ENCODE measurements around the gene TUFT1.

DNA sequence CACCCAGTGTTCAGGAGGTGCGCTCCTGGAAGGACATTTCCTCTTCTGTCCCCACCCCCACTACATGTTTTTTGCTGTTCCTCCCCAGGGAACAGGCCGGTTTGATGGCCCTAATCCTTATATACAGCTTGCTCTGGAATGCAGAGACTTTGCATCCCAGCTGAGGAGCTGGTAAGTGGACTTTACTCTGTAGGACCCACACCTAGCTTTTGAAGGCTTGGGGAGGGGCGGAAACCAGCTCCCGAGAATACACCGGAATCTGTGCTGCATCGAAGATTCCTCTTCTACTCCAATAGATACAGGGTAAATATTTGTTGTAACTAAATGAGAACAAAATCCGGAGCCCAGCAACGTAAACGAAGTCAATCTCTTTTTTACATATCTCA lies 30.1 kb upstream of the TUFT1 start:
- TF ChIP-seq, protein P1, sequence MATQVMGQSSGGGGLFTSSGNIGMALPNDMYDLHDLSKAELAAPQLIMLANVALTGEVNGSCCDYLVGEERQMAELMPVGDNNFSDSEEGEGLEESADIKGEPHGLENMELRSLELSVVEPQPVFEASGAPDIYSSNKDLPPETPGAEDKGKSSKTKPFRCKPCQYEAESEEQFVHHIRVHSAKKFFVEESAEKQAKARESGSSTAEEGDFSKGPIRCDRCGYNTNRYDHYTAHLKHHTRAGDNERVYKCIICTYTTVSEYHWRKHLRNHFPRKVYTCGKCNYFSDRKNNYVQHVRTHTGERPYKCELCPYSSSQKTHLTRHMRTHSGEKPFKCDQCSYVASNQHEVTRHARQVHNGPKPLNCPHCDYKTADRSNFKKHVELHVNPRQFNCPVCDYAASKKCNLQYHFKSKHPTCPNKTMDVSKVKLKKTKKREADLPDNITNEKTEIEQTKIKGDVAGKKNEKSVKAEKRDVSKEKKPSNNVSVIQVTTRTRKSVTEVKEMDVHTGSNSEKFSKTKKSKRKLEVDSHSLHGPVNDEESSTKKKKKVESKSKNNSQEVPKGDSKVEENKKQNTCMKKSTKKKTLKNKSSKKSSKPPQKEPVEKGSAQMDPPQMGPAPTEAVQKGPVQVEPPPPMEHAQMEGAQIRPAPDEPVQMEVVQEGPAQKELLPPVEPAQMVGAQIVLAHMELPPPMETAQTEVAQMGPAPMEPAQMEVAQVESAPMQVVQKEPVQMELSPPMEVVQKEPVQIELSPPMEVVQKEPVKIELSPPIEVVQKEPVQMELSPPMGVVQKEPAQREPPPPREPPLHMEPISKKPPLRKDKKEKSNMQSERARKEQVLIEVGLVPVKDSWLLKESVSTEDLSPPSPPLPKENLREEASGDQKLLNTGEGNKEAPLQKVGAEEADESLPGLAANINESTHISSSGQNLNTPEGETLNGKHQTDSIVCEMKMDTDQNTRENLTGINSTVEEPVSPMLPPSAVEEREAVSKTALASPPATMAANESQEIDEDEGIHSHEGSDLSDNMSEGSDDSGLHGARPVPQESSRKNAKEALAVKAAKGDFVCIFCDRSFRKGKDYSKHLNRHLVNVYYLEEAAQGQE (IDR thresholded peaks at IDR 0.05; ENCODE audit: insufficient read depth in 1 of 2, low read depth in 2 of 2, low read length in 2 of 2): no peak
- TF ChIP-seq TAF1 (IDR thresholded peaks at IDR 0.05; ENCODE audit: borderline replicate concordance, insufficient read depth, low read length): no peak
